ENCODE results near the gene RETREG2.
"Not testable (repeated sequence)": the region's sequence is repeated elsewhere in the genome, so short reads cannot be mapped to it uniquely, and the experiment has no call there.

Gene RETREG2

DNA sequence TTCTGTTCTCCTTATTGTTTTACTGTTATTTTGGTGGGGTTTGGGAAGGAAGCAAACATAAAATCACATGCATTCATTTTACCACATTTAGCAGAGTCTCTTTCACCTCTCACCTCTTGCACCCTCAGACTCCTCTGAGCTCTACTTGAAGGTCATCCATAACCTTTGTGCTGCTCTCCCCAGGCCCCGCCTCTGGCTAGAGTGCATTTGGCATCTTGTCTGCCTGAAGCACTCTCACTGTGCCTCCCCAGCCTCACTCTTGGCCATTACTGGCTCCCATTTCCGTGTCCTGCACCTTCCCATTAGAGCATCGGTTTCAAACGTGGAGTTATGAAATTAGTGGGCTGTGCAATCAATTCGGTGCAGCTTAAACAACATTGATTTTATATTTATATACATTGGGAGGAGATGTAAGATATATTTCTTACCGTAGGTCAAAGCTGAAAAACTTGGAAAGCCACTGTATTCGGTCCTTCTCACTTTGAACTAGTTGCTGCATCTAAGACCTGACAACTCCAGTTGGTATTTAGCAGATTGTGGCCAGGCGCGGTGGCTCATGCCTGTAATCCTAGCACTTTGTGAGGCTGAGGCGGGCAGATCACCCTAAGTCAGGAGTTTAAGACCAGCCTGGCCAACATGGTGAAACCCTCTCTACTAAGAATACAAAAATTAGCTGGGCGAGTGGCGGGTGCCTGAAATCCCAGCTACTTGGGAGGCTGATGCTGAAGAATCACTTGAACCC is 21.6 kb downstream of the RETREG2 start:
- no peak for DNase-seq

DNA sequence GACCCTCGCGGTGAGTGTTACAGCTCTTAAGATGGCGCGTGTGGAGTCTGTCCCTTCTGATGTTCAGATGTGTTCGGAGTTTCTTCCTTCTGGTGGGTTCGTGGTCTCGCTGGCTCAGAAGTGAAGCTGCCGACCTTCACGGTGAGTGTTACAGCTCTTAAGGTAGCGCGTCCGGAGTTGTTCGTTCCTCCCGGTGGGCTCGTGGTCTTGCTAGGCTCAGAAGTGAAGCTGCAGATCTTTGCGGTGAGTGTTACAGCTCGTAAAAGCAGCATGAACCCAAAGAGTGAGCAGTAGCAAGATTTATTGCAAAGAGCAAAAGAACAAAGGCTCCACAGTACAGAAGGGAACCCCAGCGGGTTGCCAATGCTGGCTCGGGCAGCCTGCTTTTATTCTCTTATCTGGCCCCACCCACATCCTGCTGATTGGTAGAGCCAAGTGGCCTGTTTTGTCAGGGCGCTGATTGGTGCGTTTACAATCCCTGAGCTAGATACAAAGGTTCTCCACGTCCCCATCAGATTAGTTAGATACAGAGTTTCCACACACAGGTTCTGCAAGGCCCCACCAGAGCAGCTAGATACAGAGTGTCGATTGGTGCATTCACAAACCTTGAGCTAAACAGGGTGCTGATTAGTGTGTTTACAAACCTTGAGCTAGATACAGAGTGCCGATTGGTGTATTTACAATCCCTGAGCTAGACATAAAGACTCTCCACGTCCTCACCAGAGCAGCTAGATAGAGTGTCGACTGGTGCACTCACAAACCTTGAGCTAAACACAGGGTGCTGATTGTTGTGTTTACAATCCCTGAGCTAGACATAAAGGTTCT is 22.6 kb downstream of the RETREG2 start:
- DNase-seq = not testable (repeated sequence)

DNA sequence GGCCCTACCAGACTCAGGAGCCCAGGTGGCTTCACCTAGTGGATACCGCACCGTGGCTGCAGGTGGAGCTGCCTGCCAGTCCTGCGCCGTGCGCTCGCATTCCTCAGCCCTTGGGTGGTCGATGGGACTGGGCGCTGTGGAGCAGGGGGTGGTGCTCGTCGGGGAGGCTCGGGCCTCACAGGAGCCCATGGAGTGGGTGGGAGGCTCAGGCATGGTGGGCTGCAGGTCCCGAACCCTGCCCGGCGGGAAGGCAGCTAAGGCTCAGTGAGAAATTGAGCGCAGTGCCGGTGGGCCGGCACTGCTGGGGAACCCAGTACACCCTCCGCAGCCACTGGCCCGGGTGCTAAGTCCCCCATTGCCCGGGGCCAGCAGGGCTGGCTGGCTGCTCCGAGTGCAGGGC is 23.3 kb downstream of the RETREG2 start:
- DNase-seq = not testable (repeated sequence)

- no peak for DNase-seq
Observed at GRCh38 chr2:219204425-219205164, 26.5 kb downstream of the RETREG2 start.

DNA sequence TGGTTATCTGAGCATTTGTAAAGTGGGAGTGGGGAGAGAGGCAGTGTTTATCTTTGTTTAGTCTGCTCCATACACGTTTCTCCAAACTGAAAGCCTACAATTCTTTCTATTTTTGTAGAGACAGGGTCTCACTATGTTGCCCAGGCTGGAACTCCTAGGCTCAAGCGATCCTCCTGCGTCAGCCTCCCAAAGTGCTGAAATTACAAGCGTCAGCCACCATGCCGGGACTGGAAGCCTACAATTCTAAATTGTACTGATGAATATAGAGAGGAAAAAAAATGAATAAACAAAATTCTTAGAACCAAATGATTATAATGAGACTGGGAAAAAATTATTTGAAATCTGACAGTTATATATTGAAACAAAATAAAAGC is 27.1 kb downstream of the RETREG2 start:
- DNase-seq = no peak

DNA sequence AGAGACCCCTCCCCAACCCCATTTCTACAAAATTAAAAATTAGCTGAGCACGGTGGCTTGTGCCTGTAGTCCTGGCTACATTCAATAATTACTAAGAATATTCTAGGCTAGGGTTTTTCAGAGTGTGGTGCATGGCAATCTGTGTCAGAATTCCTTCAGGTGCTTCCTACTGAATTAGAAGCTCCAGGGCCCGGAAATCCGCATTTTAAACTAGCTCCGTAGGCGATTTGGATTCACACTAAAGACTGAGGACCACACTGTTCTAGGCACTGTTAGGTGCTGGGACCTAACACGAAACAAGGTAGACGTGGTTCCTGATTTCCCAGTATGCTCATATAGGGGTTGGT is 27.9 kb downstream of the RETREG2 start:
- DNase-seq = no peak

- DNase-seq = peak; percentile 96
Observed at GRCh38 chr2:219206328-219207133, 28.5 kb downstream of the RETREG2 start, which contains the start of gene ZFAND2B. TSS of gene ZFAND2B (plus strand) at chr2:219206782. CDS start at chr2:219206988, 206 bp downstream.

GRCh38 chr2:219207134-219207883 is 29.2 kb downstream of the RETREG2 start:
- DNase-seq = no peak

- no peak for DNase-seq
Observed at GRCh38 chr2:219207884-219208740, 30.0 kb downstream of the RETREG2 start.

GRCh38 chr2:219209236-219210195 is 31.4 kb downstream of the RETREG2 start:
- DNase-seq = no peak

- DNase-seq = no peak
Observed at GRCh38 chr2:219210196-219210885, 32.3 kb downstream of the RETREG2 start.

- DNase-seq = no peak
Observed at GRCh38 chr2:219210886-219211362, 32.8 kb downstream of the RETREG2 start.

GRCh38 chr2:219213026-219213415 is 34.9 kb downstream of the RETREG2 start:
- no peak for DNase-seq

- DNase-seq = no peak
Observed at GRCh38 chr2:219213486-219214071, 35.5 kb downstream of the RETREG2 start.

- no peak for DNase-seq
Observed at GRCh38 chr2:219214141-219214540, 36.1 kb downstream of the RETREG2 start.

GRCh38 chr2:219214786-219215185 is 36.7 kb downstream of the RETREG2 start:
- DNase-seq = no peak

DNA sequence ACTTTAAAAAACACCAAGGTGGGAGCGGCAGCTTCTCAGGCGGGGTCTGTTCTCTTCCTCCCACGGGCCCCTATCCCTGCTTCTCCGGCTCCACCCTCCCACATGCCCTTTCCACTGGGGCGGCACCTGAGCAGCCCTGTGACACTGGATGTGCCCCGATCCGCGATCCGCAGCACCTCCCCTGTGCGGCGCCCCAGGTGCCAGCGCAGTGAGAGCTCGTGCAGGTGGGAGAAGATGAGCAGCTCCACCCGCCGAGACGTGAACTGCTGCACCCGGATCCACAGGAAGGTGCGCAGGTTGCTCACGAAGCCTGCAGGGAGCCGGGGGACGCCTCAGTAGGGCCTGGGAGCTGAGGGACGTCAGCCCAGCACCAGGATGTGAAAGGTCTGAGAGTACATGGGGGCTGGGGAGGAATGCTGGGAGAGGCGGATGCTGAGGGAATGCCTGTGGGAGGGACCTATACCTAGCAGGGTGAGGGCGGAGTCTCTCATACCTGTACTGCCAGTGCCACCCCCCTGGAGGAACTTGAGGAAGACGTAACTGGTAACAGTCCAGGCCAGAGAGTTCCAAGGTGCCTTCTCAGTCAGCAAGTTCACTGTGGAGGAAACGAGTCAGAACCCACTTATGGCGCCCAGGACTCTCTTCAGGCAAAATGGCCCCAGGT is 37.9 kb downstream of the RETREG2 start:
- no peak for DNase-seq

DNA sequence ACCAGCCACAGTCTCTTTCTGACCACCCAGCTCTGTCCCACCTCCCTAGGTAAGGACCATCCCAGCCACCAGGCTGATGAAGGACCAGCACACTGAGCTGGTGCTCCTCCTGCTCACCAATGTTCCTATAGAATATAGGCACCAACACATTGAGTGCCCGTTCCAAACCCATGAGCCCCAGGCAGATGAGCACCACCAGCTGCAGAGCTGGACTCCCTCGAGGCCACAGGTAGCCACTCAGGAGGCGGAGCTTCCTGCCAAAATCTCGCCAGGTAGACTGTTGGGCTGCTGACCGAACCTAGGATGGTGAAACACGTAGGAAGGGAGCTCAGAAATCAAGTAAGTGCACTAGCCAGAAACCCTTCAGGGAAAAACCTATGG is 38.5 kb downstream of the RETREG2 start:
- DNase-seq = no peak
